Stimulated activated CD4-positive, alpha-beta T cell treated with anti-CD3 and anti-CD28 coated beads, Interleukin-15, amount 100 ng/mL, for 48 hours (primary cell): ENCODE results near the gene BIRC5.

Experiments used
- DNase-seq, 2 donors: peaks; one replicate each; pipeline ENCODE4 v3.0.0-alpha.2; 2020; ENCODE audit warnings: low read depth in 2 of 2

The BIRC5 gene

GRCh38 chr17:78184351-78184750 is 29.7 kb upstream of the BIRC5 start:
- DNase-seq = no peak

- no peak for DNase-seq
Measured at GRCh38 chr17:78184868-78185267, 29.2 kb upstream of the BIRC5 start.

GRCh38 chr17:78185981-78186691 is 27.9 kb upstream of the BIRC5 start:
- no peak for DNase-seq

GRCh38 chr17:78186692-78187595 is 27.1 kb upstream of the BIRC5 start, which contains the start of the genes AFMID and TK1:
TSS of gene AFMID (plus strand) at chr17:78187362. CDS start at chr17:78187371, 9 bp downstream.
TSS of gene TK1 (minus strand) at chr17:78187052. CDS start at chr17:78186994, 58 bp downstream.
- DNase-seq = peak; percentile 97

GRCh38 chr17:78196716-78197115 is 17.3 kb upstream of the BIRC5 start:
- no peak for DNase-seq

- no peak for DNase-seq
Measured at GRCh38 chr17:78197147-78197832, 16.8 kb upstream of the BIRC5 start.

- DNase-seq = no peak
Measured at GRCh38 chr17:78200451-78200850, 13.6 kb upstream of the BIRC5 start.

GRCh38 chr17:78202666-78203065 is 11.4 kb upstream of the BIRC5 start:
- DNase-seq = no peak

- DNase-seq = no peak
Measured at GRCh38 chr17:78204387-78205123, 9.5 kb upstream of the BIRC5 start.

- DNase-seq = no peak
Measured at GRCh38 chr17:78205124-78205775, 8.8 kb upstream of the BIRC5 start.

- DNase-seq = no peak
Measured at GRCh38 chr17:78206298-78206697, 7.8 kb upstream of the BIRC5 start.

GRCh38 chr17:78208486-78208885 is 5.6 kb upstream of the BIRC5 start:
- DNase-seq = no peak

GRCh38 chr17:78210111-78210510 is 3.9 kb upstream of the BIRC5 start:
- no peak for DNase-seq

GRCh38 chr17:78211032-78211431 is 3.0 kb upstream of the BIRC5 start:
- DNase-seq = no peak

GRCh38 chr17:78214706-78215061 is 631 bp downstream of the BIRC5 start:
- DNase-seq = no peak

GRCh38 chr17:78219396-78220150 is 5.5 kb downstream of the BIRC5 start:
- DNase-seq = no peak

GRCh38 chr17:78223061-78223460 is 9.0 kb downstream of the BIRC5 start:
- DNase-seq = no peak

- no peak for DNase-seq
Measured at GRCh38 chr17:78223765-78224164, 9.7 kb downstream of the BIRC5 start.

GRCh38 chr17:78224231-78225087 is 10.4 kb downstream of the BIRC5 start:
- no peak for DNase-seq
